Progenitor cell of endocrine pancreas (in vitro differentiated cells): Measurements from ENCODE around the gene CCDC18. TPM values are rescaled to one million over a fixed set of nuclear protein-coding genes. Genes with fewer than 3 reads are reported as not detected.
A peak's percentile ranks its signal among the peaks of the same experiment; 100 is the strongest.
"Not testable (repeated sequence)": the region's sequence is repeated elsewhere in the genome, so short reads cannot be mapped to it uniquely, and the experiment has no call there.

Experiments
- DNase-seq: peaks from one replicate; pipeline ENCODE4 v3.0.0; 2021; ENCODE audit warnings: low spot score; ENCODE audit not compliant: unreplicated experiment
- H3K27ac Mint-ChIP-seq: 2 replicates; pipeline ENCODE4 v1.8.0; 2021; ENCODE audit warnings: mild to moderate bottlenecking, moderate library complexity, mixed read lengths
- H3K27me3 Mint-ChIP-seq: 2 replicates; pipeline ENCODE4 v1.8.0; 2021; ENCODE audit warnings: mixed read lengths
- H3K36me3 Mint-ChIP-seq: 2 replicates; pipeline ENCODE4 v1.8.0; 2022; ENCODE audit warnings: mixed read lengths; ENCODE audit not compliant: insufficient read depth
- H3K4me1 Mint-ChIP-seq: 2 replicates; pipeline ENCODE4 v1.8.0; 2021; ENCODE audit warnings: low read depth, mixed read lengths
- H3K4me3 Mint-ChIP-seq: 2 replicates; pipeline ENCODE4 v1.8.0; 2021; ENCODE audit warnings: low read depth, mild to moderate bottlenecking, moderate library complexity, mixed read lengths
- H3K9me3 Mint-ChIP-seq: 2 replicates; pipeline ENCODE4 v1.8.0; 2021; ENCODE audit warnings: low read depth, mixed read lengths
- total RNA-seq: library from RNA; stranded (reverse); gene quantifications from 2 replicates; pipeline ENCODE4 v1.2.1, GENCODE V29; 2021
- TF ChIP-seq, protein P1 (sequence below): fragments of 200-600 bp; sonication (generic); IDR thresholded peaks from one replicate; pipeline ENCODE4 v1.5.0; 2021; ENCODE audit warnings: antibody characterized with exemption, mild to moderate bottlenecking; ENCODE audit not compliant: unreplicated experiment

The CCDC18 gene
- total RNA-seq, 1 donor from 2014 or later = 12.4 TPM

- Mint-ChIP-seq H3K27me3 (no peaks in the 10 kb centered on the region), H3K36me3 (peaks cover 13% of the 10 kb centered on the region), H3K4me3 (no peak overlapping the region), H3K4me1 (peaks cover 17% of the 10 kb centered on the region), H3K9me3 (peaks cover 14% of the 10 kb centered on the region), H3K27ac (peak overlapping the region; percentile 71)
- TF ChIP-seq, protein P1, sequence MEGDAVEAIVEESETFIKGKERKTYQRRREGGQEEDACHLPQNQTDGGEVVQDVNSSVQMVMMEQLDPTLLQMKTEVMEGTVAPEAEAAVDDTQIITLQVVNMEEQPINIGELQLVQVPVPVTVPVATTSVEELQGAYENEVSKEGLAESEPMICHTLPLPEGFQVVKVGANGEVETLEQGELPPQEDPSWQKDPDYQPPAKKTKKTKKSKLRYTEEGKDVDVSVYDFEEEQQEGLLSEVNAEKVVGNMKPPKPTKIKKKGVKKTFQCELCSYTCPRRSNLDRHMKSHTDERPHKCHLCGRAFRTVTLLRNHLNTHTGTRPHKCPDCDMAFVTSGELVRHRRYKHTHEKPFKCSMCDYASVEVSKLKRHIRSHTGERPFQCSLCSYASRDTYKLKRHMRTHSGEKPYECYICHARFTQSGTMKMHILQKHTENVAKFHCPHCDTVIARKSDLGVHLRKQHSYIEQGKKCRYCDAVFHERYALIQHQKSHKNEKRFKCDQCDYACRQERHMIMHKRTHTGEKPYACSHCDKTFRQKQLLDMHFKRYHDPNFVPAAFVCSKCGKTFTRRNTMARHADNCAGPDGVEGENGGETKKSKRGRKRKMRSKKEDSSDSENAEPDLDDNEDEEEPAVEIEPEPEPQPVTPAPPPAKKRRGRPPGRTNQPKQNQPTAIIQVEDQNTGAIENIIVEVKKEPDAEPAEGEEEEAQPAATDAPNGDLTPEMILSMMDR = no peak
- no peak for DNase-seq
These were observed 95.2 kb downstream of the CCDC18 start for GRCh38 chr1:93275634-93276295.

DNA sequence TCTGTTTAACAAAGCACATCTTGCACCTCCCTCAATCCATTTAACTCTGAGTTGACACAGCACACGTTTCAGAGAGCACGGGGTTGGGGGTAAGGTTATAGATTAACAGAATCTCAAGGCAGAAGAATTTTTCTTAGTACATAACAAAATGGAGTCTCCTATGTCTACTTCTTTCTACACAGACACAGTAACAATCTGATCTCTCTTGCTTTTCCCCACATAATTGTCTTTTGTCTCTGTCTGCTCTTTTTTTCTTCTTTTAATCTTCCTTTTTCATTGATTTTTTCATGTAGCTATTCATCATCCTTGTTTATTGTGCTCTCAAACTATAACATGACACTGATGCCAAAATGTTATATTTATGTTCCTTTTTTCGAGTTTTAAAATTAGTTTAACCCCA lies 97.0 kb downstream of the CCDC18 start:
- H3K27me3 Mint-ChIP-seq, DNase-seq: not testable (repeated sequence)
- peak overlapping the region; percentile 90 for H3K27ac Mint-ChIP-seq
- peak overlapping the region; percentile 12 for H3K4me3 Mint-ChIP-seq
- peaks cover 16% of the 10 kb centered on the region for H3K4me1 Mint-ChIP-seq
- peaks cover 13% of the 10 kb centered on the region for H3K36me3 Mint-ChIP-seq
- peaks cover 24% of the 10 kb centered on the region for H3K9me3 Mint-ChIP-seq

GRCh38 chr1:93283496-93283895 lies 103.0 kb downstream of the CCDC18 start:
- no peak for DNase-seq
- Mint-ChIP-seq H3K27ac (no peak overlapping the region), H3K36me3 (peaks cover 18% of the 10 kb centered on the region), H3K9me3 (peaks cover 30% of the 10 kb centered on the region), H3K27me3 (no peaks in the 10 kb centered on the region), H3K4me1 (no peaks in the 10 kb centered on the region), H3K4me3 (no peak overlapping the region)
- TF ChIP-seq, protein P1 = no peak

DNA sequence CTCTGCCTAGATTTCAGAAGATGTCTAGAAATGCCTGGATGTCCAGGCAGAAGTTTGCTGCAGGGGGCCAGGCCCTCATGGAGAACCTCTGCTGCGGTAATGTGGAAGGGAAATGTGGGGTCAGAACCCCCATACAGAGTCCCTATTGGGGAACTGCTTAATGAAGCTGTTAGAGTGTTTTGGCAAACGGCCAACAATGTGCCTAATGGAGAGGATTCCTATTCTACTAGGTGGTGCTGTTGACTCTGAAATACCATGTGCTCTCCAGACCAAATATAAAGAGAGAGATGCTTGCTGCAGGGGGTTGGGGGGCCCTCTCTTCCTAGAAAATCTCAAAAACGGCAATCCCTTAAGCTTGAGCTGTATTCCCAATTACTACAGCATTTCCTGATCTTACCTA lies 108.0 kb downstream of the CCDC18 start:
- H3K36me3 Mint-ChIP-seq = peaks cover 26% of the 10 kb centered on the region
- H3K4me3 Mint-ChIP-seq = no peak overlapping the region
- TF ChIP-seq, protein P1 = no peak
- no peak overlapping the region for H3K27ac Mint-ChIP-seq
- no peaks in the 10 kb centered on the region for H3K4me1 Mint-ChIP-seq
- H3K9me3 Mint-ChIP-seq = peaks cover 22% of the 10 kb centered on the region
- no peak for DNase-seq
- H3K27me3 Mint-ChIP-seq = no peaks in the 10 kb centered on the region

DNA sequence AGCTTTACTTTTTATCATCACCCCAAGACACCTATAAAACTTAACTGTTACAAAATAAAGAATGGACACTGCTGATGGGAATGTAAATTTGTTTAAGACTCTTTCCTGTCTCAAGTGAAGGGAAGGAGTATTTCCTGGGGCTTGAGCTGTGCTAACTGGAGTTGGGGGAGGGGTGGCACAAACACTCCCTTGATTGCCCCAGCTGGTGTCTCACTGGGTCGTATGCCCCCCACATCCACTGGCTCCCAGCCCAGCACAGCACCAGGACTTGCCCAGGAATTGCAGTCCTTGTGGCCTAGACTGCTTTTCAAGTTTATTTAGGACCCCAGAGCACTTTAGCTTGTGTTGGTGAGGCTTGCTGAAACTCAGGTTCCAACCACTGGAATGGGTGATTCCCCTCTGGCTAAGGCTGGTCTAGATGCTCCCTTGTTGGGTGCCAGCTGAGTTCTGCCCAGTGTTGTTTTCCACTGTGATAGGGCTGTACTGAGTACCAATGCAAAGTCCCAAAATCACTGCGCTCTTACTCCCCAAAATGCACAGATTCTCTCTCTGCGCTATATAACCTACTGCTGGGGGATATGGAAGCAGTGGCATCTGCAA lies 116.1 kb downstream of the CCDC18 start:
- TF ChIP-seq, protein P1 = no peak
- Mint-ChIP-seq H3K27ac (no peak overlapping the region), H3K4me3 (no peak overlapping the region), H3K9me3 (peaks cover 4% of the 10 kb centered on the region), H3K4me1 (no peaks in the 10 kb centered on the region), H3K27me3 (no peaks in the 10 kb centered on the region), H3K36me3 (peaks cover 5% of the 10 kb centered on the region)
- no peak for DNase-seq

GRCh38 chr1:93301131-93301530 lies 120.6 kb downstream of the CCDC18 start:
- Mint-ChIP-seq H3K9me3 (no peaks in the 10 kb centered on the region), H3K27ac (no peak overlapping the region), H3K4me3 (no peak overlapping the region), H3K27me3 (no peaks in the 10 kb centered on the region), H3K4me1 (no peaks in the 10 kb centered on the region), H3K36me3 (peaks cover 1% of the 10 kb centered on the region)
- TF ChIP-seq, protein P1 = no peak
- DNase-seq = no peak
